PC-9 (cell line): Measurements from ENCODE around the gene ADAMTS3. TPM values are rescaled to one million over a fixed set of nuclear protein-coding genes. Genes with fewer than 3 reads are reported as not detected.

ENCODE experiments used
- BruUV-seq: library from RNA; stranded (reverse); fragments of 400-500 nt; replicated peaks from 2 replicates; lab custom pipeline; 2021; lab: Mats Ljungman, UMichigan
- CTCF ChIA-PET: fragments of 300-600 bp; sonication (Branson Sonifier 250); formaldehyde crosslinking; loops from one replicate; lab custom pipeline; 2022; ENCODE audit warnings: antibody characterized with exemption; lab: Charles Lee
- POLR2A ChIA-PET: fragments of 300-600 bp; sonication (Branson Sonifier 250); formaldehyde crosslinking; loops from one replicate; lab custom pipeline; 2022; ENCODE audit warnings: antibody characterized with exemption; ENCODE audit not compliant: unreplicated experiment; lab: Charles Lee
- DNase-seq, 2 experiments: peaks; one replicate each; pipeline versions ENCODE4 v3.0.0 to v3.0.0-alpha.2; 2015 to 2022; ENCODE audit warnings: mixed read lengths in 1 of 2
- H2AFZ ChIP-seq: fragments of 200-600 bp; sonication (generic); 2 replicates; pipeline ENCODE4 v1.8.1; 2017; ENCODE audit warnings: antibody characterized with exemption
- H3F3A ChIP-seq: fragments of 200-600 bp; sonication (generic); 2 replicates; pipeline ENCODE4 v1.8.1; 2017; ENCODE audit warnings: antibody characterized with exemption, mild to moderate bottlenecking, low read depth; ENCODE audit not compliant: insufficient read depth
- H3K27ac ChIP-seq: fragments of 200-600 bp; sonication (generic); 2 replicates; pipeline ENCODE4 v1.6.1; 2016; ENCODE audit warnings: mixed run types
- H3K27me3 ChIP-seq: fragments of 200-600 bp; sonication (generic); 2 replicates; pipeline ENCODE4 v1.6.1; 2016; ENCODE audit warnings: low read depth, mixed run types; ENCODE audit not compliant: insufficient read depth
- H3K36me3 ChIP-seq: fragments of 200-600 bp; sonication (generic); 2 replicates; pipeline ENCODE4 v1.6.1; 2016; ENCODE audit warnings: low read depth, mixed run types
- H3K4me1 ChIP-seq: fragments of 200-600 bp; sonication (generic); replicated peaks from 2 replicates; pipeline ENCODE4 v1.6.1; 2016; ENCODE audit warnings: mixed run types; ENCODE audit not compliant: insufficient read depth
- H3K4me2 ChIP-seq: fragments of 200-600 bp; sonication (generic); 2 replicates; pipeline ENCODE4 v1.6.1; 2017; ENCODE audit warnings: mixed run types
- H3K4me3 ChIP-seq: fragments of 200-600 bp; sonication (generic); 2 replicates; pipeline ENCODE4 v1.6.1; 2016; ENCODE audit warnings: mixed run types
- H3K79me2 ChIP-seq: fragments of 200-600 bp; sonication (generic); 2 replicates; pipeline ENCODE4 v1.6.1; 2017; ENCODE audit warnings: low read depth, mixed run types
- H3K9me2 ChIP-seq: fragments of 200-600 bp; sonication (generic); 2 replicates; pipeline ENCODE4 v1.8.1; 2017; ENCODE audit warnings: mild to moderate bottlenecking; ENCODE audit not compliant: insufficient read depth
- H3K9me3 ChIP-seq: fragments of 200-600 bp; sonication (generic); 2 replicates; pipeline ENCODE4 v1.8.1; 2016; ENCODE audit warnings: low read depth; ENCODE audit not compliant: insufficient read depth
- H4K20me1 ChIP-seq: fragments of 200-600 bp; sonication (generic); 2 replicates; pipeline ENCODE4 v1.8.1; 2017; ENCODE audit not compliant: insufficient read depth
- CTCF ChIP-seq: fragments of 200-600 bp; sonication (generic); conservative IDR thresholded peaks from 2 replicates; pipeline ENCODE4 v1.6.1; 2017; ENCODE audit warnings: mixed run types, antibody characterized with exemption, mild to moderate bottlenecking, moderate library complexity
- EZH2 ChIP-seq: fragments of 200-600 bp; sonication (generic); IDR thresholded peaks from 2 replicates; pipeline ENCODE4 v1.8.0; 2017; ENCODE audit warnings: antibody characterized with exemption, low read depth
- intact Hi-C: fragments of 100-400 bp; cut with micrococcal nuclease; formaldehyde crosslinking; loops from one replicate; pipeline ENCODE4 v1.10.0; 2022; ENCODE audit not compliant: unreplicated experiment
- total RNA-seq: library from RNA; stranded (reverse); gene quantifications from 2 replicates; pipeline ENCODE4 v1.2.3, GENCODE V29; 2021

The ADAMTS3 gene
- total RNA-seq, 1 experiment from 2014 or later, result 0.76 TPM

- intact Hi-C loops, result no loop called here
- no peaks in the 10 kb centered on the region for H3K27me3 ChIP-seq
- TF ChIP-seq CTCF, result no peak
- H2AFZ ChIP-seq, result no peak overlapping the region
- H3K4me3 ChIP-seq, result no peak overlapping the region
- no peak for DNase-seq
- no peak overlapping the region for H3K4me2 ChIP-seq
- no peaks in the 10 kb centered on the region for H3K9me3 ChIP-seq
- H3K4me1 ChIP-seq, result no peaks in the 10 kb centered on the region
- BruUV-seq, result no TSS peak
- ChIA-PET POLR2A (no interaction called here), CTCF (no interaction called here)
- no peaks in the 10 kb centered on the region for H3K36me3 ChIP-seq
- H3K9me2 ChIP-seq, result no peaks in the 10 kb centered on the region
- H4K20me1 ChIP-seq, result no peaks in the 10 kb centered on the region
- H3K27ac ChIP-seq, result no peak overlapping the region
- H3F3A ChIP-seq, result no peaks in the 10 kb centered on the region
- no peaks in the 10 kb centered on the region for H3K79me2 ChIP-seq
Measured at GRCh38 chr4:72390409-72390808, 178.6 kb downstream of the ADAMTS3 start.

- ChIA-PET POLR2A (no interaction called here), CTCF (no interaction called here)
- H2AFZ ChIP-seq, result no peak overlapping the region
- no peak overlapping the region for H3K4me2 ChIP-seq
- no TSS peak for BruUV-seq
- H3K27me3 ChIP-seq, result no peaks in the 10 kb centered on the region
- DNase-seq, result no peak
- intact Hi-C loops, result no loop called here
- TF ChIP-seq EZH2 (no peak), CTCF (no peak)
- H3K27ac ChIP-seq, result no peak overlapping the region
- H3K36me3 ChIP-seq, result no peaks in the 10 kb centered on the region
- no peaks in the 10 kb centered on the region for H3K79me2 ChIP-seq
- no peaks in the 10 kb centered on the region for H3F3A ChIP-seq
- no peak overlapping the region for H3K4me3 ChIP-seq
- H3K9me3 ChIP-seq, result no peaks in the 10 kb centered on the region
- no peaks in the 10 kb centered on the region for H4K20me1 ChIP-seq
- H3K4me1 ChIP-seq, result no peaks in the 10 kb centered on the region
- H3K9me2 ChIP-seq, result no peaks in the 10 kb centered on the region
Measured at GRCh38 chr4:72388521-72388920, 180.5 kb downstream of the ADAMTS3 start.

GRCh38 chr4:72387959-72388358 is 181.1 kb downstream of the ADAMTS3 start:
- H3K36me3 ChIP-seq, result no peaks in the 10 kb centered on the region
- H3K27me3 ChIP-seq, result no peaks in the 10 kb centered on the region
- H3K27ac ChIP-seq, result no peak overlapping the region
- TF ChIP-seq CTCF (no peak), EZH2 (no peak)
- POLR2A ChIA-PET, result no interaction called here
- H3K9me3 ChIP-seq, result no peaks in the 10 kb centered on the region
- H3K4me2 ChIP-seq, result no peak overlapping the region
- no peaks in the 10 kb centered on the region for H4K20me1 ChIP-seq
- no peak for DNase-seq
- H3F3A ChIP-seq, result no peaks in the 10 kb centered on the region
- no TSS peak for BruUV-seq
- H3K4me1 ChIP-seq, result no peaks in the 10 kb centered on the region
- H3K9me2 ChIP-seq, result no peaks in the 10 kb centered on the region
- no peaks in the 10 kb centered on the region for H3K79me2 ChIP-seq
- CTCF ChIA-PET, result no interaction called here
- no peak overlapping the region for H3K4me3 ChIP-seq
- intact Hi-C loops, result no loop called here
- H2AFZ ChIP-seq, result no peak overlapping the region
